Stimulated activated CD8-positive, alpha-beta memory T cell treated with anti-CD3 and anti-CD28 coated beads, Interleukin-15, amount 100 ng/mL, for 48 hours (primary cell): Measurements from ENCODE around the gene CEP152.
"Not testable (repeated sequence)": the region's sequence is repeated elsewhere in the genome, so short reads cannot be mapped to it uniquely, and the experiment has no call there.

Experiments
- DNase-seq, 2 donors: peaks; one replicate each; pipeline ENCODE4 v3.0.0-alpha.2; 2020; ENCODE audit warnings: low read depth in 2 of 2

CEP152 gene

GRCh38 chr15:48811325-48811958, 573 bp upstream of the CEP152 start:
- no peak for DNase-seq

- no peak for DNase-seq
Observed at GRCh38 chr15:48806151-48806550, 4.7 kb downstream of the CEP152 start.

GRCh38 chr15:48805591-48805990, 5.3 kb downstream of the CEP152 start:
- no peak for DNase-seq

GRCh38 chr15:48803877-48804276, 7.0 kb downstream of the CEP152 start:
- no peak for DNase-seq

- DNase-seq: no peak
Observed at GRCh38 chr15:48802867-48803266, 8.0 kb downstream of the CEP152 start.

- DNase-seq: no peak
Observed at GRCh38 chr15:48802257-48802656, 8.6 kb downstream of the CEP152 start.

- no peak for DNase-seq
Observed at GRCh38 chr15:48800811-48801455, 9.9 kb downstream of the CEP152 start.

- no peak for DNase-seq
Observed at GRCh38 chr15:48800245-48800644, 10.6 kb downstream of the CEP152 start.

- no peak for DNase-seq
Observed at GRCh38 chr15:48798319-48798718, 12.6 kb downstream of the CEP152 start.

- no peak for DNase-seq
Observed at GRCh38 chr15:48796930-48797329, 13.9 kb downstream of the CEP152 start.

GRCh38 chr15:48796521-48796920, 14.3 kb downstream of the CEP152 start:
- DNase-seq: no peak

- DNase-seq: no peak
Observed at GRCh38 chr15:48795901-48796300, 15.0 kb downstream of the CEP152 start.

- DNase-seq: no peak
Observed at GRCh38 chr15:48794697-48795134, 16.2 kb downstream of the CEP152 start.

GRCh38 chr15:48792408-48792807, 18.5 kb downstream of the CEP152 start:
- DNase-seq: no peak

GRCh38 chr15:48790466-48791115, 20.3 kb downstream of the CEP152 start:
- DNase-seq: not testable (repeated sequence)

GRCh38 chr15:48785712-48786111, 25.2 kb downstream of the CEP152 start:
- DNase-seq: no peak

GRCh38 chr15:48785195-48785594, 25.7 kb downstream of the CEP152 start:
- no peak for DNase-seq

GRCh38 chr15:48784756-48785155, 26.1 kb downstream of the CEP152 start:
- no peak for DNase-seq

- DNase-seq: no peak
Observed at GRCh38 chr15:48782911-48783310, 28.0 kb downstream of the CEP152 start.

GRCh38 chr15:48781481-48782081, 29.3 kb downstream of the CEP152 start:
- DNase-seq: no peak

- DNase-seq: no peak
Observed at GRCh38 chr15:48781017-48781416, 29.9 kb downstream of the CEP152 start.

- DNase-seq: no peak
Observed at GRCh38 chr15:48778331-48778730, 32.5 kb downstream of the CEP152 start.
